Activated CD8-positive, alpha-beta T cell treated with anti-CD3 and anti-CD28 coated beads, Interleukin-2, amount 10 ng/mL, durations not matched to agents 7 days and 5 days (primary cell): ENCODE data around the gene GPR101. TPM values are rescaled to one million over a fixed set of nuclear protein-coding genes. Genes with fewer than 3 reads are reported as not detected.

Source experiments
- ATAC-seq: fragments of 150-1000 bp; cut with Tn5 transposase; one replicate; pipeline ENCODE4 v1.10.0; 2021; ENCODE audit warnings: moderate library complexity
- CTCF ChIA-PET: fragments of 350-600 bp; sonication (Branson Sonifier 250); formaldehyde crosslinking; loops from one replicate; lab custom pipeline; 2021; ENCODE audit warnings: antibody characterized with exemption; lab: Charles Lee
- POLR2A ChIA-PET: fragments of 350-600 bp; sonication (Branson Sonifier 250); formaldehyde crosslinking; loops from one replicate; lab custom pipeline; 2021; ENCODE audit warnings: antibody characterized with exemption; lab: Charles Lee
- DNase-seq: peaks from one replicate; pipeline ENCODE4 v3.0.0-alpha.2; 2020
- H3K27ac Mint-ChIP-seq: one replicate; pipeline ENCODE4 v1.8.0; 2021; ENCODE audit warnings: mild to moderate bottlenecking, mixed read lengths
- H3K27me3 Mint-ChIP-seq: one replicate; pipeline ENCODE4 v1.8.0; 2021; ENCODE audit warnings: low read depth, mixed read lengths
- H3K36me3 Mint-ChIP-seq: one replicate; pipeline ENCODE4 v1.8.0; 2021; ENCODE audit warnings: low read depth, mixed read lengths
- H3K4me1 Mint-ChIP-seq: one replicate; pipeline ENCODE4 v1.8.0; 2021; ENCODE audit warnings: low read depth, mixed read lengths
- H3K4me3 Mint-ChIP-seq: one replicate; pipeline ENCODE4 v1.8.0; 2021; ENCODE audit warnings: mild to moderate bottlenecking, mixed read lengths
- H3K9me3 Mint-ChIP-seq: one replicate; pipeline ENCODE4 v1.8.0; 2022; ENCODE audit warnings: mixed read lengths; ENCODE audit not compliant: insufficient read depth
- total RNA-seq, 2 experiments: library from RNA; stranded (reverse); gene quantifications; one replicate each; pipeline ENCODE4 v1.2.3, GENCODE V29; 2021

GPR101 gene
- total RNA-seq = not detected

GRCh38 chrX:137033774-137034507 lies at the start of gene GPR101:
Gene GPR101, minus strand, starts transcription at chrX:137033995. Its CDS starts 2,321 bp downstream, at chrX:137031674.
- H3K4me3 Mint-ChIP-seq = no peak within 1 kb of the TSS
- no peaks in the 10 kb centered on the region for H3K9me3 Mint-ChIP-seq
- no peaks in the 10 kb centered on the region for H3K36me3 Mint-ChIP-seq
- CTCF ChIA-PET = no interaction called here
- H3K4me1 Mint-ChIP-seq = peaks cover 6% of the 10 kb centered on the region
- peak; percentile 25 for ATAC-seq
- no peak within 1 kb of the TSS for H3K27ac Mint-ChIP-seq
- H3K27me3 Mint-ChIP-seq = peaks cover 58% of the 10 kb centered on the region
- no peak for DNase-seq
- POLR2A ChIA-PET = no interaction called here

- ChIA-PET POLR2A (no interaction called here), CTCF (no interaction called here)
- Mint-ChIP-seq H3K27me3 (peaks cover 9% of the 10 kb centered on the region), H3K4me1 (no peaks in the 10 kb centered on the region), H3K9me3 (no peaks in the 10 kb centered on the region), H3K4me3 (no peak overlapping the region), H3K36me3 (no peaks in the 10 kb centered on the region), H3K27ac (no peak overlapping the region)
- ATAC-seq (no peak), DNase-seq (no peak)
These were observed 47.4 kb upstream of the GPR101 start for GRCh38 chrX:137081239-137081638.

GRCh38 chrX:137072396-137072795 lies 38.6 kb upstream of the GPR101 start:
- CTCF ChIA-PET = no interaction called here
- Mint-ChIP-seq H3K27me3 (peaks cover 2% of the 10 kb centered on the region), H3K27ac (no peak overlapping the region), H3K4me3 (no peak overlapping the region), H3K4me1 (no peaks in the 10 kb centered on the region), H3K36me3 (no peaks in the 10 kb centered on the region), H3K9me3 (no peaks in the 10 kb centered on the region)
- DNase-seq = no peak
- no peak for ATAC-seq
- POLR2A ChIA-PET = no interaction called here

GRCh38 chrX:137071596-137071995 lies 37.8 kb upstream of the GPR101 start:
- ATAC-seq (no peak), DNase-seq (no peak)
- ChIA-PET POLR2A (no interaction called here), CTCF (no interaction called here)
- Mint-ChIP-seq H3K27ac (no peak overlapping the region), H3K36me3 (no peaks in the 10 kb centered on the region), H3K27me3 (peaks cover 2% of the 10 kb centered on the region), H3K4me3 (no peak overlapping the region), H3K4me1 (no peaks in the 10 kb centered on the region), H3K9me3 (no peaks in the 10 kb centered on the region)

GRCh38 chrX:137067147-137067546 lies 33.4 kb upstream of the GPR101 start:
- CTCF ChIA-PET = no interaction called here

GRCh38 chrX:137062915-137063617 lies 29.3 kb upstream of the GPR101 start:
- CTCF ChIA-PET = no interaction called here
- Mint-ChIP-seq H3K9me3 (no peaks in the 10 kb centered on the region), H3K27me3 (peaks cover 5% of the 10 kb centered on the region), H3K4me1 (no peaks in the 10 kb centered on the region), H3K36me3 (no peaks in the 10 kb centered on the region), H3K4me3 (no peak overlapping the region), H3K27ac (no peak overlapping the region)
- POLR2A ChIA-PET = no interaction called here
- DNase-seq (no peak), ATAC-seq (no peak)

More at GRCh38 chrX:137067147-137067546, 33.4 kb upstream of the GPR101 start:
- Mint-ChIP-seq H3K27me3 (peaks cover 5% of the 10 kb centered on the region), H3K27ac (no peak overlapping the region), H3K9me3 (no peaks in the 10 kb centered on the region), H3K4me1 (no peaks in the 10 kb centered on the region), H3K4me3 (no peak overlapping the region), H3K36me3 (no peaks in the 10 kb centered on the region)
- POLR2A ChIA-PET = no interaction called here
- ATAC-seq = no peak
- no peak for DNase-seq

- ATAC-seq = no peak
- no peak overlapping the region for H3K4me3 Mint-ChIP-seq
- H3K27me3 Mint-ChIP-seq = peaks cover 13% of the 10 kb centered on the region
- H3K27ac Mint-ChIP-seq = no peak overlapping the region
- POLR2A ChIA-PET = no interaction called here
- no peaks in the 10 kb centered on the region for H3K4me1 Mint-ChIP-seq
- no peak for DNase-seq
- H3K9me3 Mint-ChIP-seq = no peaks in the 10 kb centered on the region
- no peaks in the 10 kb centered on the region for H3K36me3 Mint-ChIP-seq
- CTCF ChIA-PET = no interaction called here
These were observed 24.7 kb upstream of the GPR101 start for GRCh38 chrX:137058339-137059127.

GRCh38 chrX:137052643-137053235 lies 18.9 kb upstream of the GPR101 start:
- DNase-seq (no peak), ATAC-seq (peak; percentile 42)
- POLR2A ChIA-PET = no interaction called here
- Mint-ChIP-seq H3K4me1 (peaks cover 10% of the 10 kb centered on the region), H3K4me3 (peak overlapping the region; percentile 81), H3K36me3 (no peaks in the 10 kb centered on the region), H3K9me3 (no peaks in the 10 kb centered on the region), H3K27me3 (peaks cover 36% of the 10 kb centered on the region), H3K27ac (no peak overlapping the region)
- CTCF ChIA-PET = interaction anchor here (0.6 to 2.4 kb wide), 14 partner anchors 9 to 550 kb away, joined by 3 to 11 read pairs (median 4); no protein-coding TSS in a partner anchor

- CTCF ChIA-PET = interaction anchor here (0.8 to 2.4 kb wide), 14 partner anchors 9 to 549 kb away, joined by 3 to 11 read pairs (median 4); no protein-coding TSS in a partner anchor
- H3K4me3 Mint-ChIP-seq = peak overlapping the region; percentile 81
- no peaks in the 10 kb centered on the region for H3K36me3 Mint-ChIP-seq
- peaks cover 10% of the 10 kb centered on the region for H3K4me1 Mint-ChIP-seq
- POLR2A ChIA-PET = no interaction called here
- H3K27ac Mint-ChIP-seq = no peak overlapping the region
- no peaks in the 10 kb centered on the region for H3K9me3 Mint-ChIP-seq
- ATAC-seq (peak; percentile 97), DNase-seq (peak; percentile 82)
- H3K27me3 Mint-ChIP-seq = peaks cover 37% of the 10 kb centered on the region
These were observed 18.3 kb upstream of the GPR101 start for GRCh38 chrX:137051978-137052642.

- H3K36me3 Mint-ChIP-seq = no peaks in the 10 kb centered on the region
- POLR2A ChIA-PET = no interaction called here
- ATAC-seq (no peak), DNase-seq (no peak)
- H3K4me3 Mint-ChIP-seq = no peak overlapping the region
- H3K27me3 Mint-ChIP-seq = peaks cover 16% of the 10 kb centered on the region
- H3K4me1 Mint-ChIP-seq = no peaks in the 10 kb centered on the region
- CTCF ChIA-PET = no interaction called here
- H3K27ac Mint-ChIP-seq = no peak overlapping the region
- H3K9me3 Mint-ChIP-seq = no peaks in the 10 kb centered on the region
These were observed 11.1 kb upstream of the GPR101 start for GRCh38 chrX:137044893-137045292.

- no peak overlapping the region for H3K27ac Mint-ChIP-seq
- no peak overlapping the region for H3K4me3 Mint-ChIP-seq
- ATAC-seq (no peak), DNase-seq (no peak)
- H3K4me1 Mint-ChIP-seq = no peaks in the 10 kb centered on the region
- H3K27me3 Mint-ChIP-seq = peaks cover 17% of the 10 kb centered on the region
- ChIA-PET CTCF (no interaction called here), POLR2A (no interaction called here)
- no peaks in the 10 kb centered on the region for H3K9me3 Mint-ChIP-seq
- H3K36me3 Mint-ChIP-seq = no peaks in the 10 kb centered on the region
These were observed 9.9 kb upstream of the GPR101 start for GRCh38 chrX:137043736-137044135.
